Activated CD8-positive, alpha-beta memory T cell treated with anti-CD3 and anti-CD28 coated beads for 1 hour (primary cell): ENCODE measurements around the gene RASSF5.
A peak's percentile ranks its signal among the peaks of the same experiment; 100 is the strongest.

ENCODE experiments used
- DNase-seq, 2 donors: peaks; one replicate each; pipeline ENCODE4 v3.0.0-alpha.2; 2020; ENCODE audit warnings: low read depth in 1 of 2; ENCODE audit errors: extremely low read depth in 1 of 2

The RASSF5 gene, protein sequence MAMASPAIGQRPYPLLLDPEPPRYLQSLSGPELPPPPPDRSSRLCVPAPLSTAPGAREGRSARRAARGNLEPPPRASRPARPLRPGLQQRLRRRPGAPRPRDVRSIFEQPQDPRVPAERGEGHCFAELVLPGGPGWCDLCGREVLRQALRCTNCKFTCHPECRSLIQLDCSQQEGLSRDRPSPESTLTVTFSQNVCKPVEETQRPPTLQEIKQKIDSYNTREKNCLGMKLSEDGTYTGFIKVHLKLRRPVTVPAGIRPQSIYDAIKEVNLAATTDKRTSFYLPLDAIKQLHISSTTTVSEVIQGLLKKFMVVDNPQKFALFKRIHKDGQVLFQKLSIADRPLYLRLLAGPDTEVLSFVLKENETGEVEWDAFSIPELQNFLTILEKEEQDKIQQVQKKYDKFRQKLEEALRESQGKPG

DNA sequence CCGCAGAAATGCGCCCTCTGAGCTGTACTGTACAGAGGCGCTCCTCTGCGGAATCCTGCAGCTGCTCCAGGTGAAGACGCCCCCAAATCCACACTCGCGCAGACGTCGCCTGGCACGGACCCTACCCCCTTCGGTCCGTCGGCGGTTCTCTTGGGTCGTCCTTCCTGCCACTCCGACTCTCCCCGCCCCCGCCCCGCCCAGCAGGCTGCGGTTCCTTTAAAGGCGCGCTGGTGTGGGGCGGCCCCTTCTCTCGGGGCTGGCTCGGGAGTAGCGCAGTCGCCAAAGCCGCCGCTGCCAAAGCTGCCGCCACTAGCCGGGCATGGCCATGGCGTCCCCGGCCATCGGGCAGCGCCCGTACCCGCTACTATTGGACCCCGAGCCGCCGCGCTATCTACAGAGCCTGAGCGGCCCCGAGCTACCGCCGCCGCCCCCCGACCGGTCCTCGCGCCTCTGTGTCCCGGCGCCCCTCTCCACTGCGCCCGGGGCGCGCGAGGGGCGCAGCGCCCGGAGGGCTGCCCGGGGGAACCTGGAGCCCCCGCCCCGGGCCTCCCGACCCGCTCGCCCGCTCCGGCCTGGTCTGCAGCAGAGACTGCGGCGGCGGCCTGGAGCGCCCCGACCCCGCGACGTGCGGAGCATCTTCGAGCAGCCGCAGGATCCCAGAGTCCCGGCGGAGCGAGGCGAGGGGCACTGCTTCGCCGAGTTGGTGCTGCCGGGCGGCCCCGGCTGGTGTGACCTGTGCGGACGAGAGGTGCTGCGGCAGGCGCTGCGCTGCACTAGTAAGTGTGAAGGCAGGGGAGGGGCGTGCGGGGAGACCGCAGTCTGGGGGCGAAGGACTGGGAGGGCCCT lies at the start of gene RASSF5:
TSS of gene RASSF5 (plus strand) at position 248 of the 846 bp plus-strand sequence. CDS start at position 320, 72 bp downstream.
- DNase-seq = peak; percentile 45 to 73

GRCh38 chr1:206459703-206460102 lies 47.6 kb upstream of the RASSF5 start:
- no peak for DNase-seq

- no peak for DNase-seq
Measured at GRCh38 chr1:206460836-206461426, 46.4 kb upstream of the RASSF5 start.

GRCh38 chr1:206461602-206462455 lies 45.5 kb upstream of the RASSF5 start:
- DNase-seq = peak; percentile 42 to 53

GRCh38 chr1:206463137-206463536 lies 44.2 kb upstream of the RASSF5 start:
- no peak for DNase-seq

DNA sequence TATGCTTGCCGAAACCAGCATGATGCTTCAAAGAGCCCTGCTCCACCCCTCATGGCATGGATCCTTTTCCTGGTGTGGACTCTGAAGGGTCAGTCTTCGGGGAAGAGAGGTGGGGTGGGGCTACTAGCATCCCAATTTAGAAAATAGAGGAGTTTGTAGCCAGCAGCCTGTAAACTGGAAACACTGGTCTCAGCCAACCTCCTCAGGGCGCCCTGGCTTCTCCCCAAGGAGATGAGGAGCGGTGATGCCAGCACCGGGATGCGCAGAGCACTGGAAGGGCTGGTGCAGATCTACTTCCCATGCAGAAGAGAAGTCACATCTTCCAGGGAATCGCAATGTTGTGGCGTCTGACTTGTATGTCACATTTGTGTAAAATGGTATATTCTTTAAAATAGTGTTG lies 43.4 kb upstream of the RASSF5 start:
- DNase-seq = no peak

DNA sequence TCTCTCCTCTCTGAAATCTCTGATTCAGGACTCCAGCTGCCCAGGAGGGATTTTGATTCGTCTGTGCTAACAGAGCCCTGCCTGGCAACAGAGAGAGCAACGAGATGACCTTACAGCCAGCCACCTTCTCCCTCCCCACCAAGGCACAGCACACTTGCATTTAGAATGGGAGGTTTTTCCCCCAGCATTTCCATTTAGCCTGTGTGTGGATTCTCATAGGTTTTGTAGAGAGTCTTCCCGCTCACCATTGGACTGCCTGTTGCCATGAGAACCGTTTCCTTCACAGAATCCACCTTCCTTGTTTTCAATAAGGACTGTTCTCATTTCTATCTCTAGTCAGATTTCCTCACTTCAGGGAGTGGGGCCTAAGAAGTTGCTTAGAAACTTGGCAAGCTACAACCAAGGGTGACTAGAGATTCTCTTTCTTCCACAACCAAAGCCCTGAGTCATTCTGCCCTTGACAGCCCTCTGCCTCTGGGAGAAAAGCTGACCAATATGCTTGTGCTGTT lies 42.8 kb upstream of the RASSF5 start:
- DNase-seq = no peak

DNA sequence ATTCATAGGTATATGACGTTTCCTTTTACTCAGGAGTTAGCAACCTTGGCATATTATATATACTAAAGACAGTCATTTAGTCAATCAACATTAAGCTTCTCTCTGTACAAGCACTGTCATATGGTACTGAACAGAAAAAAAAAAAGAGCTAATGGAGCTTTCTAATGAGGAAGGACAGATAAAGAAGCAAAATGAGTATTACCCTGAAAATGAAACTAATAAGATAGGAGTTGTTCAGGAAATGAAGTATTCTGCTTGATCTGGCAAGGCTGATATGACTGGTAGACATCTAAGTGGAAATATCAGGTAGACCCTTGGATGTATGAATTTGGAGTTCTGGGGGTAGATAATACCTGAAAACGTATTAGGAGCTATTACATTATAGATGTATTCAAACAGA lies 41.4 kb upstream of the RASSF5 start:
- DNase-seq = no peak

DNA sequence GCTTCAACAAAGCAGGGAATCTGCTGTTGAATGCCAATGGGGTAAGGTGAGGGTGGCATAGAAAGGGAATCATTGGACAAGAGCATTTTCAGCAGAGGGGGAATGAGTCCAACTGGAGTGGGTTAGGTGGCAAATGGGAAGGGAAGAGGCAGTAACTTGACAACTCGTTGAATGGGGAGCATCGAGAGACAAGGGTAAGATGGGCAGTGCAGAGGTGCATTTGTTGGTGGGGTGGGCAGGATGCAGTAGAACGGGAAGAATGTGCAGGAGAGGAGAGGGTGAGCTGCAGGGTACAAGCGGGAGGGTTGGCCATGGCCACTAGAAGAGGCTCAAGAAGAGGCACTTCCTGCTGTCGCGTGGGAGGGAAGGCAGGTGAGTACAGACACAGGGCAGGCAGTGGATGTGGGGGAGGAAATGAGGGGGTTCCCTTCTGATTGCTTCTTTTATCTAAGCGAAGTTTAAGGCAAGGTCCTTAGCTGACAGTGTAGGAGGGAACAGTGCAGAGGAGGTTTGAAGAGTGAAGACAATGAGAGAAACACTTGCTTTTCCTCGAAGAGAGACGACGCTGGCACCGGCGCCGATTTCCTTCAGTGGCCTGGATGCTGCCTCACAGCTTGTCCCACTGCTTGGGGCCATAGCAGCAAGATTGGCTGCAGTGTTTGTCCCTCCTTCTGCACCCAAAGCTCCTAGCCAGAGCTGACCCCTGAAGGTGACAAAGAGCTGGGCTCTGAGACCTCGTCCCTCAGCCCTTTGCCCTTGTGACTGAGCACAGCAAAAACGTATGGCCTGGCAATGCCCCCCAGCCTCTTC lies 40.3 kb upstream of the RASSF5 start:
- no peak for DNase-seq

- no peak for DNase-seq
Measured at GRCh38 chr1:206467915-206468314, 39.4 kb upstream of the RASSF5 start.

DNA sequence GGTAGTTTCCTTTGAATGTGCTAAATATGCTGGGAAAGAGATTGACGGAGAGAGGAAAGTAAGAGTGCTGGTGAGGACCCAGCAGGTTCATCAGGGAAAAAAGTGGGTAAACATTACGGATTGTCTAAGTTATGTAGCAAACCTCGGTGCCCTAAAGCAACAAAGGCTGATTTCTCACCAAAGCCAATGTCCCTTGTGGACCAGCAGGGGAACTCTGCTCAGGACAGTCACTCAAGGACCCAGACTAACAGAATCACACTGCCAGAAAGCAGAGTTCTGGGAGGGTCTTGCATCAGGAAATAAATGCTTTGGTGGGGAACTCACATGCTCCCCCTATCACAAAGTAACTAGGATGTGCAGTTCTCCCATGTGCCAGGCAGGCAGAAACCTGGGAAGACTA lies 38.8 kb upstream of the RASSF5 start:
- no peak for DNase-seq

- DNase-seq = no peak
Measured at GRCh38 chr1:206469411-206469932, 37.9 kb upstream of the RASSF5 start.

GRCh38 chr1:206469933-206470691 lies 37.2 kb upstream of the RASSF5 start, which contains the start of gene IKBKE:
Gene IKBKE, plus strand, starts transcription at chr1:206470476. Its CDS starts 2,752 bp downstream, at chr1:206473228.
- no peak for DNase-seq

DNA sequence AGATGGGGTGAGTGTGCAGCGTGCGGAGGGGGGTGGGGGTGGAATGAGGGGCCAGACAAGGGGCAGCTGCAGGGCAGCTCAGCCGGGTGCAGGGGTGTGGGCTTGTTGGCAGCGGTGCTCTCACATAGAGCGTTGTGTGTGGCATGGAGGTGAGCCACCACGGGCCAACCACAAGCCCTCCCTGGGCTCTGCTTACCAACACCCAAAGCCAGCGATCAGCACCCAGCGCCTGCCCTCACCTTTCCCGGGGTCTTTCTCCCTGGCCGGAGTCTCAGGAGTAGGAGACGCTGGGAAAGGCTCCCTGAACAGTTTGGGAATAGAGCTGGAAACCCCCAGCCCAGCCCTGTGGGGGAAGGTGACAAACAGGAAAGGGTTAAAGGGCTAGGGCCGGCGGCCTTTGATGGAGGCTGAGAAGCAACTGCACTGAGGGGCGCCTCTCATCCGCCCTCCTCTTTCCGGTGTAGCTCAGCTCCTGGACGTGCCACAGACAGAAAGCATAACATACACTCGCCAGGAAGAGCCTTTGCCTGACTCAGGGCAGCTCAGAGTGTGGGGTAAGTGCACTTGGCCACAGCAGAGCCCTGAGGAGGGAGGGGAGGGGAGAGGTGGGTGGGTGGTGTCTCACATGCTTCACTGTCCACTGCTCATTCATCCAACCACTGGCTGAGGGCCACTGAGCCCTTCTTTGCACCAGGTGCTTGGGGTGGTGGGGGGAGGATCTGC lies 36.5 kb upstream of the RASSF5 start:
- DNase-seq = no peak

DNA sequence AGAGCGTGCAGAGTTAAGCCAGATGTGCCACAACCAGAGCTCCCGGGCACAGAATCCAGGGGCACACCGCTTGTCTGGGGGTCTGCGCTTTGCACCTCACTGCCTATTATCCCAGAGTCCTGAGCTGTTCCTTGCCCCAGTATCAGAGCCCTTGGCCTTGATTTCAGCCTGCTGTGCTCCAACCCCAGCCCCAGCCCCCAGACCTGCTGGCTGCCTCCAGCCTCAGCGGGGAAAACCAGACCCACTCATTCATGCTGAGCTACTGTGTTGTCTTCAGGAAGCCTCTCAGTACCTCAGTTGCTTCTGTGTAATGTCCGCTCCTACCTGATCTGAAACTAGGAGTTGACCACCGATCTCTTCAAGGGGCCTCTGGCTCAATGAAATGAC lies 35.9 kb upstream of the RASSF5 start:
- DNase-seq = no peak

- no peak for DNase-seq
Measured at GRCh38 chr1:206472024-206472423, 35.3 kb upstream of the RASSF5 start.

- DNase-seq = no peak
Measured at GRCh38 chr1:206472454-206472853, 34.9 kb upstream of the RASSF5 start.

DNA sequence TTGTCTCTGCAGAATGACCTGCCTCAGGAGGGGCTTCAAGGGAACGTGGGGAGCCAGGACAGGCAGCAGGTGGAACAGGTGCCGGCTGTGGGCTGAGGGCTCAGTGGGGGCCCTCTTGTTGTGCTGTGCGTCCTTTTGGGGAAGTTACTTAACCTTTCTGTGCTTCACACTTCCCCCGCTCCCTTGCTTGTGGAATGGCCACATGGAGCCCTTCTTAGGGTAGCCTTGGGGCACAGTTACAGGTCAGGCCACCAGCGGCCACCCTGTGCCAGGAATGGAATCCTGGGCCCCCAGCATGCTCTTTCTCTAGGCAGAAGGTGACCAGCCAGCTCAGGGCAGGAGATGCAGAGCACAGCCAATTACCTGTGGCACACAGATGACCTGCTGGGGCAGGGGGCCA lies 34.4 kb upstream of the RASSF5 start:
- no peak for DNase-seq
